Mesendoderm (in vitro differentiated cells): ENCODE measurements around the gene AFMID.

Experiments used
- DNase-seq: peaks from one replicate; pipeline ENCODE4 v3.0.0; 2013
- H2AK5ac ChIP-seq: 2 replicates; pipeline ENCODE4 v1.6.1; 2013; ENCODE audit warnings: low read length, inconsistent platforms
- H2BK120ac ChIP-seq: 2 replicates; pipeline ENCODE4 v1.6.1; 2013; ENCODE audit warnings: low read depth, mild to moderate bottlenecking, low read length, moderate library complexity, mixed read lengths
- H2BK15ac ChIP-seq: replicated peaks from 2 replicates; pipeline ENCODE4 v1.6.1; 2013; ENCODE audit warnings: low read depth, mild to moderate bottlenecking, moderate library complexity
- H2BK5ac ChIP-seq: 2 replicates; pipeline ENCODE4 v1.6.1; 2013; ENCODE audit warnings: low read length, inconsistent platforms
- H3K18ac ChIP-seq: 2 replicates; pipeline ENCODE4 v1.6.1; 2013; ENCODE audit warnings: mild to moderate bottlenecking, low read length, mixed read lengths
- H3K23ac ChIP-seq: one replicate; pipeline ENCODE4 v1.6.1; 2013; ENCODE audit warnings: low read length
- H3K27ac ChIP-seq: 2 replicates; pipeline ENCODE4 v1.5.1; 2013; ENCODE audit warnings: low read depth, mild to moderate bottlenecking, inconsistent platforms, low read length, moderate library complexity
- H3K27me3 ChIP-seq: 2 replicates; pipeline ENCODE4 v1.6.1; 2013; ENCODE audit warnings: low read length, control low read depth, mild to moderate bottlenecking, inconsistent platforms; ENCODE audit not compliant: insufficient read depth, poor library complexity
- H3K36me3 ChIP-seq: 2 replicates; pipeline ENCODE4 v1.6.1; 2013; ENCODE audit warnings: low read length, inconsistent platforms; ENCODE audit not compliant: control insufficient read depth, insufficient read depth
- H3K4ac ChIP-seq: one replicate; pipeline ENCODE4 v1.6.1; 2013; ENCODE audit warnings: low read depth, mild to moderate bottlenecking, low read length, moderate library complexity
- H3K4me1 ChIP-seq: 2 replicates; pipeline ENCODE4 v1.6.1; 2013; ENCODE audit warnings: low read depth, low read length, inconsistent platforms; ENCODE audit not compliant: control insufficient read depth
- H3K4me2 ChIP-seq: 2 replicates; pipeline ENCODE4 v1.6.1; 2013; ENCODE audit warnings: low read length
- H3K4me3 ChIP-seq: 2 replicates; pipeline ENCODE4 v1.5.1; 2013; ENCODE audit warnings: mild to moderate bottlenecking, low read length
- H3K56ac ChIP-seq: one replicate; pipeline ENCODE4 v1.6.1; 2013; ENCODE audit warnings: low read length
- H3K79me1 ChIP-seq: 2 replicates; pipeline ENCODE4 v1.6.1; 2013; ENCODE audit warnings: low read length, inconsistent platforms
- H3K79me2 ChIP-seq: 2 replicates; pipeline ENCODE4 v1.6.1; 2013; ENCODE audit warnings: mild to moderate bottlenecking, low read length; ENCODE audit not compliant: control insufficient read depth, insufficient read depth
- H3K9ac ChIP-seq: 2 replicates; pipeline ENCODE4 v1.6.1; 2013; ENCODE audit warnings: low read length, inconsistent platforms
- H4K5ac ChIP-seq: one replicate; pipeline ENCODE4 v1.6.1; 2013; ENCODE audit warnings: low read length
- H4K8ac ChIP-seq: one replicate; pipeline ENCODE4 v1.6.1; 2013; ENCODE audit warnings: low read depth, mild to moderate bottlenecking, control low read depth, low read length, moderate library complexity
- WGBS: extraction: QIAGEN DNeasy Blood & Tissue Kit; methylation state at CpG from one replicate; pipeline ENCODE4 v1.1.7; 2013; ENCODE audit warnings: low lambda C conversion rate, missing lambda C conversion rate; ENCODE audit not compliant: insufficient coverage; ENCODE audit errors: extremely low coverage; 5-methylcytosine and 5-hydroxymethylcytosine counted together

Gene AFMID

DNA sequence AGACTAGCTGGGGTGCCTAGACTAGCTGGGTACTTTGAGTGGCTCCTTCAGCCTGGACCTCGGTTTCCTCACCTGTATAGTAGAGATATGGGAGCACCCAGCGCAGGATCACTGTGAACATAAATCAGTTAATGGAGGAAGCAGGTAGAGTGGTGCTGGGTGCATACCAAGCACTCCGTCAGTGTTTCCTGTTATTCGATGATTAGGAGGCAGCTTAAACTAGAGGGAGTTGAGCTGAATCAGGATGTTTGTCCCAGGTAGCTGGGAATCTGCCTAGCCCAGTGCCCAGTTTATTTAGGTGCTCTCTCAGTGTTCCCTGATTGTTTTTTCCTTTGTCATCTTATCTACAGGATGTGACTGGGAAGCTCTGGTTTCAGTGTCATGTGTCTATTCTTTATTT is 35.9 kb downstream of the AFMID start:
- peaks cover 4% of the 10 kb centered on the region for H3K36me3 ChIP-seq

GRCh38 chr17:78223765-78224164 is 36.6 kb downstream of the AFMID start:
- Histone ChIP-seq H3K79me1 (peaks cover 3% of the 10 kb centered on the region), H2BK120ac (no peak overlapping the region), H3K4me3 (no peak overlapping the region), H4K5ac (no peak overlapping the region), H2BK5ac (no peak overlapping the region), H3K79me2 (no peaks in the 10 kb centered on the region), H3K18ac (no peak overlapping the region), H3K56ac (no peak overlapping the region), H2AK5ac (no peak overlapping the region), H3K4ac (no peak overlapping the region), H3K4me1 (no peaks in the 10 kb centered on the region), H3K36me3 (peaks cover 4% of the 10 kb centered on the region), H2BK15ac (no peak overlapping the region), H3K9ac (no peak overlapping the region), H3K23ac (no peak overlapping the region), H3K4me2 (no peak overlapping the region), H3K27me3 (no peaks in the 10 kb centered on the region), H3K27ac (no peak overlapping the region), H4K8ac (no peak overlapping the region)
- no CpG with 5 or more reads among the region's 3 CpGs for WGBS
- DNase-seq, result no peak

More for the DNA sequence above, 35.9 kb downstream of the AFMID start:
- Histone ChIP-seq H3K18ac (no peak overlapping the region), H3K4me3 (no peak overlapping the region), H3K27ac (no peak overlapping the region), H3K4me2 (no peak overlapping the region), H2BK5ac (no peak overlapping the region), H3K56ac (no peak overlapping the region), H2BK120ac (no peak overlapping the region), H3K4ac (no peak overlapping the region), H3K23ac (no peak overlapping the region), H4K8ac (no peak overlapping the region), H2AK5ac (no peak overlapping the region), H3K4me1 (no peaks in the 10 kb centered on the region), H3K27me3 (no peaks in the 10 kb centered on the region), H3K79me1 (peaks cover 3% of the 10 kb centered on the region), H4K5ac (no peak overlapping the region), H3K79me2 (no peaks in the 10 kb centered on the region), H3K9ac (no peak overlapping the region), H2BK15ac (no peak overlapping the region)
- no CpG with 5 or more reads among the region's 4 CpGs for WGBS
- DNase-seq, result no peak

DNA sequence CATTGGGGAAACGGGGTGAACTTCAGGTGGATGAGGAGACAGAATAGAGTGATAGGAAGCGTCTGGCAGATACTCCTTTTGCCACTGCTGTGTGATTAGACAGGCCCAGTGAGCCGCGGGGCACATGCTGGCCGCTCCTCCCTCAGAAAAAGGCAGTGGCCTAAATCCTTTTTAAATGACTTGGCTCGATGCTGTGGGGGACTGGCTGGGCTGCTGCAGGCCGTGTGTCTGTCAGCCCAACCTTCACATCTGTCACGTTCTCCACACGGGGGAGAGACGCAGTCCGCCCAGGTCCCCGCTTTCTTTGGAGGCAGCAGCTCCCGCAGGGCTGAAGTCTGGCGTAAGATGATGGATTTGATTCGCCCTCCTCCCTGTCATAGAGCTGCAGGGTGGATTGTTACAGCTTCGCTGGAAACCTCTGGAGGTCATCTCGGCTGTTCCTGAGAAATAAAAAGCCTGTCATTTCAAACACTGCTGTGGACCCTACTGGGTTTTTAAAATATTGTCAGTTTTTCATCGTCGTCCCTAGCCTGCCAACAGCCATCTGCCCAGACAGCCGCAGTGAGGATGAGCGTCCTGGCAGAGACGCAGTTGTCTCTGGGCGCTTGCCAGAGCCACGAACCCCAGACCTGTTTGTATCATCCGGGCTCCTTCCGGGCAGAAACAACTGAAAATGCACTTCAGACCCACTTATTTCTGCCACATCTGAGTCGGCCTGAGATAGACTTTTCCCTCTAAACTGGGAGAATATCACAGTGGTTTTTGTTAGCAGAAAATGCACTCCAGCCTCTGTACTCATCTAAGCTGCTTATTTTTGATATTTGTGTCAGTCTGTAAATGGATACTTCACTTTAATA is 37.3 kb downstream of the AFMID start:
- no peak overlapping the region for H3K4ac ChIP-seq
- no peak overlapping the region for H3K23ac ChIP-seq
- no peaks in the 10 kb centered on the region for H3K4me1 ChIP-seq
- no peak overlapping the region for H3K9ac ChIP-seq
- WGBS, result no CpG with 5 or more reads among the region's 27 CpGs
- H3K18ac ChIP-seq, result no peak overlapping the region
- H4K8ac ChIP-seq, result no peak overlapping the region
- no peak overlapping the region for H3K4me2 ChIP-seq
- no peaks in the 10 kb centered on the region for H3K27me3 ChIP-seq
- peaks cover 4% of the 10 kb centered on the region for H3K36me3 ChIP-seq
- no peak for DNase-seq
- H2BK15ac ChIP-seq, result no peak overlapping the region
- H4K5ac ChIP-seq, result no peak overlapping the region
- H3K56ac ChIP-seq, result no peak overlapping the region
- peaks cover 1% of the 10 kb centered on the region for H3K79me1 ChIP-seq
- H3K79me2 ChIP-seq, result no peaks in the 10 kb centered on the region
- H2AK5ac ChIP-seq, result no peak overlapping the region
- no peak overlapping the region for H2BK5ac ChIP-seq
- no peak overlapping the region for H2BK120ac ChIP-seq
- no peak overlapping the region for H3K27ac ChIP-seq
- no peak overlapping the region for H3K4me3 ChIP-seq

DNA sequence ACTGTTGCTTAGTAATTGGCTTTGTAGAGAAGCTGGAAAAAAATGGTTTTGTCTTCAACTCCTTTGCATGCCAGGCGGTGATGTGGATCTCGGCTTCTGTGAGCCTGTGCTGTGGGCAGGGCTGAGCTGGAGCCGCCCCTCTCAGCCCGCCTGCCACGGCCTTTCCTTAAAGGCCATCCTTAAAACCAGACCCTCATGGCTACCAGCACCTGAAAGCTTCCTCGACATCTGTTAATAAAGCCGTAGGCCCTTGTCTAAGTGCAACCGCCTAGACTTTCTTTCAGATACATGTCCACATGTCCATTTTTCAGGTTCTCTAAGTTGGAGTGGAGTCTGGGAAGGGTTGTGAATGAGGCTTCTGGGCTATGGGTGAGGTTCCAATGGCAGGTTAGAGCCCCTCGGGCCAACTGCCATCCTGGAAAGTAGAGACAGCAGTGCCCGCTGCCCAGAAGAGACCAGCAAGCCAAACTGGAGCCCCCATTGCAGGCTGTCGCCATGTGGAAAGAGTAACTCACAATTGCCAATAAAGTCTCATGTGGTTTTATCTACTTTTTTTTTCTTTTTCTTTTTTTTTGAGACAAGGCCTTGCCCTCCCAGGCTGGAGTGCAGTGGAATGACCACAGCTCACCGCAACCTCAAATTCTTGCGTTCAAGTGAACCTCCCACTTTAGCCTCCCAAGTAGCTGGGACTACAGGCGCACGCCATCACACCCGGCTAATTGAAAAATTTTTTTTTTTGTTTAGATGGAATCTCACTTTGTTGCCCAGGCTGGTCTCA is 38.1 kb downstream of the AFMID start:
- no peak overlapping the region for H3K27ac ChIP-seq
- no peak overlapping the region for H3K56ac ChIP-seq

GRCh38 chr17:78226055-78226758 is 39.0 kb downstream of the AFMID start:
- H3K27ac ChIP-seq, result no peak overlapping the region
- no peak overlapping the region for H2BK120ac ChIP-seq
- no peak overlapping the region for H3K23ac ChIP-seq
- peaks cover 4% of the 10 kb centered on the region for H3K27me3 ChIP-seq
- H3K9ac ChIP-seq, result no peak overlapping the region
- H3K36me3 ChIP-seq, result peaks cover 2% of the 10 kb centered on the region
- H3K79me2 ChIP-seq, result no peaks in the 10 kb centered on the region
- no peaks in the 10 kb centered on the region for H3K4me1 ChIP-seq
- no peak overlapping the region for H3K4ac ChIP-seq
- no peak overlapping the region for H3K56ac ChIP-seq
- H4K5ac ChIP-seq, result no peak overlapping the region
- no peak overlapping the region for H4K8ac ChIP-seq
- H2AK5ac ChIP-seq, result no peak overlapping the region
- H3K4me3 ChIP-seq, result no peak overlapping the region
- DNase-seq, result no peak
- H3K79me1 ChIP-seq, result no peaks in the 10 kb centered on the region
- no peak overlapping the region for H2BK15ac ChIP-seq
- H3K4me2 ChIP-seq, result no peak overlapping the region
- no peak overlapping the region for H2BK5ac ChIP-seq
- no CpG with 5 or more reads among the region's 12 CpGs for WGBS
- no peak overlapping the region for H3K18ac ChIP-seq

More for the DNA sequence above, 38.1 kb downstream of the AFMID start:
- no peak overlapping the region for H2BK5ac ChIP-seq
- H3K23ac ChIP-seq, result no peak overlapping the region
- H3K4me3 ChIP-seq, result no peak overlapping the region
- peaks cover 4% of the 10 kb centered on the region for H3K36me3 ChIP-seq
- no peaks in the 10 kb centered on the region for H3K27me3 ChIP-seq
- no peak overlapping the region for H3K9ac ChIP-seq
- H3K18ac ChIP-seq, result no peak overlapping the region
- H3K4me1 ChIP-seq, result no peaks in the 10 kb centered on the region
- H3K79me2 ChIP-seq, result no peaks in the 10 kb centered on the region
- H4K5ac ChIP-seq, result no peak overlapping the region
- no peak for DNase-seq
- H2AK5ac ChIP-seq, result no peak overlapping the region
- H2BK15ac ChIP-seq, result no peak overlapping the region
- H4K8ac ChIP-seq, result no peak overlapping the region
- no peak overlapping the region for H3K4ac ChIP-seq
- WGBS, result no CpG with 5 or more reads among the region's 16 CpGs
- H2BK120ac ChIP-seq, result no peak overlapping the region
- H3K79me1 ChIP-seq, result no peaks in the 10 kb centered on the region
- no peak overlapping the region for H3K4me2 ChIP-seq
